Mononuclear cell (primary cell): ENCODE data around the gene ASXL1. TPM values are rescaled to one million over a fixed set of nuclear protein-coding genes. Genes with fewer than 3 reads are reported as not detected.
"Not testable (repeated sequence)": the region's sequence is repeated elsewhere in the genome, so short reads cannot be mapped to it uniquely, and the experiment has no call there.

ENCODE experiments used
- H3K27me3 ChIP-seq: 2 replicates; pipeline ENCODE4 v1.6.0; 2011; ENCODE audit warnings: low read length, control low read depth; ENCODE audit not compliant: insufficient read depth
- H3K4me1 ChIP-seq: 2 replicates; pipeline ENCODE4 v1.5.1; 2011; ENCODE audit warnings: mild to moderate bottlenecking, low read length, control low read depth; ENCODE audit not compliant: insufficient read depth
- H3K4me3 ChIP-seq: 2 replicates; pipeline ENCODE4 v1.5.1; 2011; ENCODE audit warnings: mild to moderate bottlenecking, low read length, moderate library complexity
- H3K9me3 ChIP-seq: 2 replicates; pipeline ENCODE4 v1.5.1; 2011; ENCODE audit warnings: low read depth, mild to moderate bottlenecking, control low read depth, low read length
- total RNA-seq: library from RNA; depleted of rRNA; stranded (reverse); fragments of >200 nt; gene quantifications from one replicate; pipeline ENCODE4 v1.2.3, GENCODE V29; 2012

Gene ASXL1
- total RNA-seq, 1 donor: 117 TPM

GRCh38 chr20:32329817-32330554 is 28.1 kb upstream of the ASXL1 start:
- H3K27me3 ChIP-seq: no peaks in the 10 kb centered on the region
- H3K4me3 ChIP-seq: no peak overlapping the region
- H3K9me3 ChIP-seq: no peaks in the 10 kb centered on the region
- peaks cover 13% of the 10 kb centered on the region for H3K4me1 ChIP-seq

- H3K27me3 ChIP-seq: no peaks in the 10 kb centered on the region
- H3K4me3 ChIP-seq: no peak overlapping the region
Observed at GRCh38 chr20:32330555-32330897, 27.6 kb upstream of the ASXL1 start.

GRCh38 chr20:32332614-32333013 is 25.5 kb upstream of the ASXL1 start:
- Histone ChIP-seq H3K4me1 (peaks cover 18% of the 10 kb centered on the region), H3K27me3 (no peaks in the 10 kb centered on the region), H3K4me3 (no peak overlapping the region), H3K9me3 (no peaks in the 10 kb centered on the region)

More at GRCh38 chr20:32330555-32330897, 27.6 kb upstream of the ASXL1 start:
- H3K9me3 ChIP-seq: no peaks in the 10 kb centered on the region
- peaks cover 13% of the 10 kb centered on the region for H3K4me1 ChIP-seq

- H3K4me3 ChIP-seq: no peak overlapping the region
- no peaks in the 10 kb centered on the region for H3K9me3 ChIP-seq
- H3K4me1 ChIP-seq: peaks cover 18% of the 10 kb centered on the region
- H3K27me3 ChIP-seq: no peaks in the 10 kb centered on the region
Observed at GRCh38 chr20:32333181-32333987, 24.7 kb upstream of the ASXL1 start.

- Histone ChIP-seq H3K9me3 (no peaks in the 10 kb centered on the region), H3K4me1 (peaks cover 26% of the 10 kb centered on the region), H3K27me3 (no peaks in the 10 kb centered on the region), H3K4me3 (no peak overlapping the region)
Observed at GRCh38 chr20:32333988-32334885, 23.9 kb upstream of the ASXL1 start.

- no peaks in the 10 kb centered on the region for H3K27me3 ChIP-seq
- H3K4me1 ChIP-seq: peaks cover 26% of the 10 kb centered on the region
- H3K9me3 ChIP-seq: no peaks in the 10 kb centered on the region
- H3K4me3 ChIP-seq: no peak overlapping the region
Observed at GRCh38 chr20:32336918-32337347, 21.2 kb upstream of the ASXL1 start.

GRCh38 chr20:32337937-32338661 is 20.0 kb upstream of the ASXL1 start:
- Histone ChIP-seq H3K4me3 (no peak overlapping the region), H3K9me3 (no peaks in the 10 kb centered on the region), H3K27me3 (no peaks in the 10 kb centered on the region), H3K4me1 (peaks cover 26% of the 10 kb centered on the region)

- Histone ChIP-seq H3K4me3 (no peak overlapping the region), H3K9me3 (no peaks in the 10 kb centered on the region), H3K4me1 (peaks cover 26% of the 10 kb centered on the region), H3K27me3 (no peaks in the 10 kb centered on the region)
Observed at GRCh38 chr20:32338665-32339064, 19.5 kb upstream of the ASXL1 start.

- H3K4me3 ChIP-seq: no peak overlapping the region
- H3K4me1 ChIP-seq: peaks cover 23% of the 10 kb centered on the region
- no peaks in the 10 kb centered on the region for H3K9me3 ChIP-seq
- H3K27me3 ChIP-seq: no peaks in the 10 kb centered on the region
Observed at GRCh38 chr20:32339116-32339515, 19.0 kb upstream of the ASXL1 start.

- H3K4me3 ChIP-seq, H3K9me3 ChIP-seq, H3K27me3 ChIP-seq: not testable (repeated sequence)
- peaks cover 16% of the 10 kb centered on the region for H3K4me1 ChIP-seq
Observed at GRCh38 chr20:32341053-32341452, 17.1 kb upstream of the ASXL1 start.

GRCh38 chr20:32343439-32343838 is 14.7 kb upstream of the ASXL1 start:
- Histone ChIP-seq H3K4me1 (peaks cover 11% of the 10 kb centered on the region), H3K9me3 (no peaks in the 10 kb centered on the region), H3K4me3 (no peak overlapping the region), H3K27me3 (no peaks in the 10 kb centered on the region)

GRCh38 chr20:32344835-32345506 is 13.2 kb upstream of the ASXL1 start:
- Histone ChIP-seq H3K9me3 (no peaks in the 10 kb centered on the region), H3K4me1 (peaks cover 13% of the 10 kb centered on the region), H3K4me3 (no peak overlapping the region), H3K27me3 (no peaks in the 10 kb centered on the region)

- no peak overlapping the region for H3K4me3 ChIP-seq
- H3K4me1 ChIP-seq: peaks cover 13% of the 10 kb centered on the region
- H3K27me3 ChIP-seq: no peaks in the 10 kb centered on the region
- H3K9me3 ChIP-seq: no peaks in the 10 kb centered on the region
Observed at GRCh38 chr20:32348207-32348606, 9.9 kb upstream of the ASXL1 start.

- H3K9me3 ChIP-seq: no peaks in the 10 kb centered on the region
- H3K4me1 ChIP-seq: peaks cover 9% of the 10 kb centered on the region
- H3K4me3 ChIP-seq: no peak overlapping the region
- H3K27me3 ChIP-seq: no peaks in the 10 kb centered on the region
Observed at GRCh38 chr20:32350421-32350820, 7.7 kb upstream of the ASXL1 start.
